Upper lobe of right lung (tissue), 1 donor: Measurements from ENCODE around the gene ADAMTS2. TPM values are rescaled to one million over a fixed set of nuclear protein-coding genes. Genes with fewer than 3 reads are reported as not detected.

ENCODE experiments used
- ATAC-seq: fragments of 200-7000 bp; cut with Tn5 transposase; one replicate; pipeline ENCODE4 v1.9.1; 2020; ENCODE audit warnings: mild to moderate bottlenecking, moderate library complexity
- DNase-seq: peaks from one replicate; pipeline ENCODE4 v3.0.0-alpha.2; 2020
- H3K27ac ChIP-seq: fragments of 200-600 bp; one replicate; pipeline ENCODE4 v1.8.0; 2022
- H3K27me3 ChIP-seq: fragments of 200-600 bp; one replicate; pipeline ENCODE4 v1.8.0; 2022; ENCODE audit warnings: mild to moderate bottlenecking
- H3K36me3 ChIP-seq: fragments of 200-600 bp; one replicate; pipeline ENCODE4 v1.8.0; 2022
- H3K4me1 ChIP-seq: fragments of 200-600 bp; one replicate; pipeline ENCODE4 v1.8.0; 2022
- H3K4me3 ChIP-seq: fragments of 200-600 bp; one replicate; pipeline ENCODE4 v1.8.0; 2022; ENCODE audit warnings: mild to moderate bottlenecking
- H3K9me3 ChIP-seq: fragments of 200-600 bp; one replicate; pipeline ENCODE4 v1.8.0; 2022
- intact Hi-C: fragments of 100-400 bp; cut with DNase I; formaldehyde crosslinking; loops from one replicate; pipeline ENCODE4 v1.11.0; 2022
- total RNA-seq: library from RNA; stranded (reverse); fragmentation: NEBNext Ultra II Directional; extraction: Animal tissue kit (Norgen Biotek cat#: 25700); gene quantifications from one replicate; pipeline ENCODE4 v1.2.1, GENCODE V29; 2021
- TF ChIP-seq, protein P1 (sequence below): fragments of 200-600 bp; IDR thresholded peaks from one replicate; pipeline ENCODE4 v1.8.0; 2022; ENCODE audit warnings: antibody characterized with exemption
- donor health status: DM: no; HTN: yes; CAD: no; lungs with severe emphysema.

The ADAMTS2 gene
- total RNA-seq, 1 donor from 2014 or later, result 16.4 TPM

- ATAC-seq, result peak; percentile 8
- no peak overlapping the region for H3K27ac ChIP-seq
- no peaks in the 10 kb centered on the region for H3K27me3 ChIP-seq
- no peaks in the 10 kb centered on the region for H3K9me3 ChIP-seq
- intact Hi-C loops, result no loop called here
- H3K4me1 ChIP-seq, result no peaks in the 10 kb centered on the region
- DNase-seq, result peak; percentile 56
- TF ChIP-seq, protein P1, sequence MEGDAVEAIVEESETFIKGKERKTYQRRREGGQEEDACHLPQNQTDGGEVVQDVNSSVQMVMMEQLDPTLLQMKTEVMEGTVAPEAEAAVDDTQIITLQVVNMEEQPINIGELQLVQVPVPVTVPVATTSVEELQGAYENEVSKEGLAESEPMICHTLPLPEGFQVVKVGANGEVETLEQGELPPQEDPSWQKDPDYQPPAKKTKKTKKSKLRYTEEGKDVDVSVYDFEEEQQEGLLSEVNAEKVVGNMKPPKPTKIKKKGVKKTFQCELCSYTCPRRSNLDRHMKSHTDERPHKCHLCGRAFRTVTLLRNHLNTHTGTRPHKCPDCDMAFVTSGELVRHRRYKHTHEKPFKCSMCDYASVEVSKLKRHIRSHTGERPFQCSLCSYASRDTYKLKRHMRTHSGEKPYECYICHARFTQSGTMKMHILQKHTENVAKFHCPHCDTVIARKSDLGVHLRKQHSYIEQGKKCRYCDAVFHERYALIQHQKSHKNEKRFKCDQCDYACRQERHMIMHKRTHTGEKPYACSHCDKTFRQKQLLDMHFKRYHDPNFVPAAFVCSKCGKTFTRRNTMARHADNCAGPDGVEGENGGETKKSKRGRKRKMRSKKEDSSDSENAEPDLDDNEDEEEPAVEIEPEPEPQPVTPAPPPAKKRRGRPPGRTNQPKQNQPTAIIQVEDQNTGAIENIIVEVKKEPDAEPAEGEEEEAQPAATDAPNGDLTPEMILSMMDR, result no peak
- no peaks in the 10 kb centered on the region for H3K36me3 ChIP-seq
- H3K4me3 ChIP-seq, result no peak overlapping the region
Observed at GRCh38 chr5:179228341-179229121, 116.7 kb downstream of the ADAMTS2 start.

GRCh38 chr5:179227580-179228311, 117.5 kb downstream of the ADAMTS2 start:
- intact Hi-C loops, result no loop called here
- TF ChIP-seq, protein P1, result no peak
- Histone ChIP-seq H3K27me3 (no peaks in the 10 kb centered on the region), H3K27ac (no peak overlapping the region), H3K4me3 (no peak overlapping the region), H3K9me3 (no peaks in the 10 kb centered on the region), H3K4me1 (no peaks in the 10 kb centered on the region), H3K36me3 (no peaks in the 10 kb centered on the region)
- ATAC-seq (peak; percentile 12), DNase-seq (peak; percentile 52)

DNA sequence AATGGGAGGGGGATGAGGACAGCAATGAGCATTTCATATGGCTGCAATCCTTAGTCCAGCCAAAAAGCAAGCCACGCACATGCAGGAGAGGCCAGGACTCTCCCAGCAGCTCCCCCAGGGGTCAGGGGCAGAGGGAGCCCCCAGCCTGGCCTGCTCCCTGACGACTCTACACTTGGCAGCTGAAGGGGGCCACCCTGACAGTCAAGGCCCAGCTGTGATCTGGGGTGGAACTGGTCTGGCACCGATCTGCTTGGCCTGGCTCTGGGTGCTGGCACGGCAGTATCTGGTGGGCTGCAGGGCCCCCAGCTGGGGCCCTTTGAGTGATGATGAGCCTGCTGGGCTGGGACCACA, 118.1 kb downstream of the ADAMTS2 start:
- Histone ChIP-seq H3K4me3 (no peak overlapping the region), H3K27me3 (no peaks in the 10 kb centered on the region), H3K9me3 (no peaks in the 10 kb centered on the region), H3K36me3 (no peaks in the 10 kb centered on the region), H3K27ac (no peak overlapping the region), H3K4me1 (no peaks in the 10 kb centered on the region)
- intact Hi-C loops, result no loop called here
- TF ChIP-seq, protein P1, result no peak
- ATAC-seq, result no peak
- peak; percentile 52 for DNase-seq

GRCh38 chr5:179226696-179227095, 118.6 kb downstream of the ADAMTS2 start:
- intact Hi-C loops, result no loop called here
- TF ChIP-seq, protein P1, result no peak

GRCh38 chr5:179225387-179225786, 119.9 kb downstream of the ADAMTS2 start:
- ATAC-seq (no peak), DNase-seq (no peak)
- TF ChIP-seq, protein P1, result no peak
- Histone ChIP-seq H3K36me3 (no peaks in the 10 kb centered on the region), H3K4me3 (no peak overlapping the region), H3K4me1 (no peaks in the 10 kb centered on the region), H3K27ac (no peak overlapping the region), H3K9me3 (no peaks in the 10 kb centered on the region), H3K27me3 (no peaks in the 10 kb centered on the region)
- intact Hi-C loops, result no loop called here

More at GRCh38 chr5:179226696-179227095, 118.6 kb downstream of the ADAMTS2 start:
- Histone ChIP-seq H3K4me1 (no peaks in the 10 kb centered on the region), H3K4me3 (no peak overlapping the region), H3K27me3 (no peaks in the 10 kb centered on the region), H3K9me3 (no peaks in the 10 kb centered on the region), H3K27ac (no peak overlapping the region), H3K36me3 (no peaks in the 10 kb centered on the region)
- ATAC-seq, result no peak
- DNase-seq, result no peak
